HEK293 (cell line): ENCODE results near the gene POU2F2.
A peak's percentile ranks its signal among the peaks of the same experiment; 100 is the strongest.

Experiments
- IKZF3 ChIP-seq: fragments of 450-650 bp; IDR thresholded peaks from 2 replicates; pipeline ENCODE4 v1.5.0; 2018; ENCODE audit warnings: missing biosample characterization, mild to moderate bottlenecking, missing genetic modification characterization, moderate library complexity
- SP2 ChIP-seq: fragments of 450-650 bp; formaldehyde crosslinking; IDR thresholded peaks from 2 replicates; pipeline ENCODE4 v1.5.1; 2016; ENCODE audit warnings: missing biosample characterization, missing genetic modification characterization
- ZNF596 ChIP-seq: fragments of 450-650 bp; IDR thresholded peaks from 2 replicates; pipeline ENCODE4 v1.5.0; 2018; ENCODE audit warnings: missing biosample characterization, mild to moderate bottlenecking, missing genetic modification characterization, moderate library complexity

DNA sequence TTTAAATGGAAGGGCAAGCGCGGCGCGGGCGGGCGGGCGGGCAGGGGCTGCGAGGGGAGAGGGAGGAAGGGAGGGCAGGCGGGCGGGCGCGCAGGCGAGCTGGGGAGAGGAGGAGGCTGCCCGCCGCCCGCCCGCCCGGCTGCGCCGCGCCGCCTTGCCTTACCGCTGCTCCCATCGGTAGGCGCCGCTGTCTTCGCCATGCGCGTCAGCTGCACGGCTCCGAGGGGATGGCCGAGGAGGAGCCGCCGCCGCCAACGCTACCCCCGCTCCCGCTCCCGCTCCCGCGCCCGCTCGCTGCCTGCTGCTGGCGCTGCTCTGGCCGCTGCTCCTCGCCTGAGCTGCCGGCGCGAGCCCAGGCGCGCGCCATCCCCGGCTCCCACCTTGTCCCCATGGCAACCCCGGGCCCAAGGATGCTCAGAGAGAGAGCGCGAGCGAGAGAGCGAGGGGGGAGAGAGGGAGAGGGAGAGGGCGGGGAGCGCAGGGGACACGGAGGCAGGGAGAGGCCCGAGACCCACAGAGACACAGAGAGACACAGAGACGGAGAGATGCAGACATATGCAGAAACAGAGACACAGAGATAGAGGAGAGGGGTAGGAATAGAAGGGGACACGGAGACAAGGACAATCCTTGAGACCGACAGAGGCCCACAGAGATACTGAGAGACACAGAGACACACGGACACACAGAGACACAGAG, 44.9 kb upstream of the POU2F2 start:
- TF ChIP-seq SP2 (tag by site-specific recombination) (peak; percentile 16), ZNF596 (tag by site-specific recombination) (peak; percentile 94), IKZF3 (peak; percentile 93)
